HTERT RPE-1 (cell line): ENCODE measurements around the gene CAMTA1.

Experiments used
- in situ Hi-C: fragments of 300-500 bp; cut with MboI; formaldehyde crosslinking; loops from 4 replicates; pipeline ENCODE4 v1.14.3; 2020; ENCODE audit warnings: low sequenced_read_pairs

The CAMTA1 gene

GRCh38 chr1:6923955-6924881 lies 139.0 kb downstream of the CAMTA1 start:
- in situ Hi-C loops: no loop called here

- in situ Hi-C loops: no loop called here
Measured at GRCh38 chr1:6924891-6925290, 139.6 kb downstream of the CAMTA1 start.

- in situ Hi-C loops: no loop called here
Measured at GRCh38 chr1:6927626-6928025, 142.4 kb downstream of the CAMTA1 start.

- in situ Hi-C loops: no loop called here
Measured at GRCh38 chr1:6928106-6928885, 143.0 kb downstream of the CAMTA1 start.

GRCh38 chr1:6930732-6931300 lies 145.6 kb downstream of the CAMTA1 start:
- in situ Hi-C loops: no loop called here

GRCh38 chr1:6935361-6935883 lies 150.2 kb downstream of the CAMTA1 start:
- in situ Hi-C loops: no loop called here

- in situ Hi-C loops: no loop called here
Measured at GRCh38 chr1:6935911-6936690, 150.8 kb downstream of the CAMTA1 start.

GRCh38 chr1:6937048-6937447 lies 151.8 kb downstream of the CAMTA1 start:
- in situ Hi-C loops: no loop called here

GRCh38 chr1:6939363-6939762 lies 154.1 kb downstream of the CAMTA1 start:
- in situ Hi-C loops: no loop called here

- in situ Hi-C loops: no loop called here
Measured at GRCh38 chr1:6941786-6942185, 156.5 kb downstream of the CAMTA1 start.

- in situ Hi-C loops: no loop called here
Measured at GRCh38 chr1:6942990-6943389, 157.7 kb downstream of the CAMTA1 start.

- in situ Hi-C loops: no loop called here
Measured at GRCh38 chr1:6944434-6944833, 159.2 kb downstream of the CAMTA1 start.

- in situ Hi-C loops: no loop called here
Measured at GRCh38 chr1:6947952-6948351, 162.7 kb downstream of the CAMTA1 start.

GRCh38 chr1:6948416-6948815 lies 163.2 kb downstream of the CAMTA1 start:
- in situ Hi-C loops: no loop called here

- in situ Hi-C loops: no loop called here
Measured at GRCh38 chr1:6948861-6949260, 163.6 kb downstream of the CAMTA1 start.

GRCh38 chr1:6950001-6950765 lies 164.9 kb downstream of the CAMTA1 start:
- in situ Hi-C loops: no loop called here

- in situ Hi-C loops: no loop called here
Measured at GRCh38 chr1:6951536-6951935, 166.3 kb downstream of the CAMTA1 start.

- in situ Hi-C loops: no loop called here
Measured at GRCh38 chr1:6953216-6953615, 168.0 kb downstream of the CAMTA1 start.

GRCh38 chr1:6953907-6954364 lies 168.7 kb downstream of the CAMTA1 start:
- in situ Hi-C loops: no loop called here

- in situ Hi-C loops: no loop called here
Measured at GRCh38 chr1:6954591-6954990, 169.3 kb downstream of the CAMTA1 start.
